CD14-positive monocyte (primary cell): ENCODE measurements around the gene IKBIP. TPM values are rescaled to one million over a fixed set of nuclear protein-coding genes. Genes with fewer than 3 reads are reported as not detected.
A peak's percentile ranks its signal among the peaks of the same experiment; 100 is the strongest.

ENCODE experiments used
- DNase-seq, 3 donors: peaks; one replicate each; pipeline ENCODE4 v3.0.0-alpha.2; 2011 to 2022
- H2AFZ ChIP-seq: 2 replicates; pipeline ENCODE4 v1.6.0; 2012; ENCODE audit warnings: mild to moderate bottlenecking, low read depth, low read length, inconsistent platforms; ENCODE audit not compliant: insufficient read depth, poor library complexity, severe bottlenecking
- H3K27ac ChIP-seq, 2 donors: 1 replicate in 1 of 2; 2 replicates in 1 of 2; pipeline ENCODE4 v1.5.1; 2012 to 2013; ENCODE audit warnings: low read length in 2 of 2, control low read depth in 1 of 2, inconsistent platforms in 1 of 2, low read depth in 1 of 2, mild to moderate bottlenecking in 1 of 2
- H3K27me3 ChIP-seq, 2 donors: one replicate each; pipeline versions ENCODE4 v1.6.0 to v1.6.1; 2011 to 2013; ENCODE audit warnings: low read length in 2 of 2; ENCODE audit not compliant: control insufficient read depth in 2 of 2, insufficient read depth in 2 of 2
- H3K36me3 ChIP-seq, 2 donors: replicated peaks in 1 of 2; 1 replicate in 1 of 2; 2 replicates in 1 of 2; pipeline versions ENCODE4 v1.5.1 to v1.6.1; 2012 to 2013; ENCODE audit warnings: low read length in 2 of 2, control low read depth in 1 of 2, inconsistent platforms in 1 of 2, mild to moderate bottlenecking in 1 of 2; ENCODE audit not compliant: insufficient read depth in 2 of 2, control insufficient read depth in 1 of 2
- H3K4me1 ChIP-seq, 2 donors: 1 replicate in 1 of 2; 2 replicates in 1 of 2; pipeline versions ENCODE4 v1.5.1 to v1.6.1; 2012 to 2013; ENCODE audit warnings: low read length in 2 of 2, control low read depth in 1 of 2, inconsistent platforms in 1 of 2, mild to moderate bottlenecking in 1 of 2, moderate library complexity in 1 of 2; ENCODE audit not compliant: insufficient read depth in 2 of 2, control insufficient read depth in 1 of 2
- H3K4me2 ChIP-seq: replicated peaks from 2 replicates; pipeline ENCODE3; 2012; ENCODE audit warnings: low read length, moderate library complexity, mild to moderate bottlenecking; ENCODE audit not compliant: poor library complexity, severe bottlenecking; ENCODE audit errors: extremely low read depth
- H3K4me3 ChIP-seq, 3 experiments: fragments of 200-600 bp in 1 of 3; sonication (generic) in 1 of 3; replicated peaks in 1 of 3; 1 replicate in 2 of 3; 2 replicates in 1 of 3; pipeline ENCODE4 v1.5.1; 2011 to 2013; ENCODE audit warnings: low read length in 3 of 3, mild to moderate bottlenecking in 3 of 3, control low read depth in 2 of 3, low read depth in 2 of 3, inconsistent platforms in 1 of 3, moderate library complexity in 1 of 3
- H3K79me2 ChIP-seq: 2 replicates; pipeline ENCODE4 v1.6.0; 2012; ENCODE audit warnings: mild to moderate bottlenecking, control low read depth, inconsistent platforms, low read length, moderate library complexity; ENCODE audit not compliant: insufficient read depth
- H3K9ac ChIP-seq: 2 replicates; pipeline ENCODE4 v1.6.0; 2017; ENCODE audit warnings: low read length, mild to moderate bottlenecking; ENCODE audit not compliant: insufficient read depth, poor library complexity, severe bottlenecking
- H3K9me3 ChIP-seq, 2 donors: replicated peaks in 1 of 2; 1 replicate in 1 of 2; 2 replicates in 1 of 2; pipeline versions ENCODE4 v1.5.1 to v1.6.1; 2012 to 2013; ENCODE audit warnings: low read length in 2 of 2, control low read depth in 1 of 2; ENCODE audit not compliant: control insufficient read depth in 1 of 2, insufficient read depth in 1 of 2
- H4K20me1 ChIP-seq: 2 replicates; pipeline ENCODE4 v1.6.0; 2012; ENCODE audit warnings: mild to moderate bottlenecking, low read length, control low read depth, moderate library complexity; ENCODE audit not compliant: insufficient read depth
- H3K27ac Mint-ChIP-seq, 7 donors: one replicate each; pipeline ENCODE4 v1.8.0; 2020; ENCODE audit warnings: mild to moderate bottlenecking in 7 of 7, mixed read lengths in 7 of 7, moderate library complexity in 6 of 7, inconsistent platforms in 2 of 7
- H3K27me3 Mint-ChIP-seq, 3 donors: one replicate each; pipeline ENCODE4 v1.8.0; 2021 to 2022; ENCODE audit warnings: low read depth in 3 of 3, mild to moderate bottlenecking in 3 of 3, mixed read lengths in 3 of 3, moderate library complexity in 3 of 3, inconsistent platforms in 1 of 3
- H3K36me3 Mint-ChIP-seq, 2 donors: one replicate each; pipeline ENCODE4 v1.8.0; 2020; ENCODE audit warnings: mixed read lengths in 2 of 2, inconsistent platforms in 1 of 2, mild to moderate bottlenecking in 1 of 2
- H3K4me1 Mint-ChIP-seq: one replicate; pipeline ENCODE4 v1.8.0; 2020; ENCODE audit warnings: mild to moderate bottlenecking, mixed read lengths
- H3K4me3 Mint-ChIP-seq, 2 donors: one replicate each; pipeline ENCODE4 v1.8.0; 2020; ENCODE audit warnings: mild to moderate bottlenecking in 2 of 2, mixed read lengths in 2 of 2, moderate library complexity in 1 of 2
- H3K9me3 Mint-ChIP-seq, 7 donors: one replicate each; pipeline ENCODE4 v1.8.0; 2020 to 2022; ENCODE audit warnings: mixed read lengths in 7 of 7, mild to moderate bottlenecking in 6 of 7, moderate library complexity in 6 of 7, inconsistent platforms in 2 of 7
- WGBS: methylation state at CpG from one replicate; pipeline ENCODE4 v1.1.5; 2013; ENCODE audit warnings: missing lambda C conversion rate; ENCODE audit not compliant: insufficient coverage; 5-methylcytosine and 5-hydroxymethylcytosine counted together
- intact Hi-C, 2 donors: fragments of 100-400 bp; cut with micrococcal nuclease; formaldehyde crosslinking; loops; one replicate each; pipeline versions ENCODE4 v1.15.0 to v1.15.1; 2023
- polyA plus RNA-seq, 3 donors: library from polyadenylated mRNA; depleted of rRNA in 1 of 3; unstranded in 2 of 3; stranded (reverse) in 1 of 3; fragments of 300-500 nt in 2 of 3; fragments of >200 nt in 1 of 3; fragmentation: Illumina TruSeq in 2 of 3; gene quantifications; 1 replicate in 2 of 3; 2 replicates in 1 of 3; pipeline ENCODE4 v1.2.3, GENCODE V29; 2012 to 2021
- TF ChIP-seq, protein P1 (sequence below): fragments of 200-600 bp; IDR thresholded peaks from one replicate; pipeline ENCODE4 v1.8.0; 2022; ENCODE audit warnings: antibody characterized with exemption, mild to moderate bottlenecking

The IKBIP gene
- polyA plus RNA-seq, 3 donors: 4.6 to 22.1 (median 18.4) TPM

DNA sequence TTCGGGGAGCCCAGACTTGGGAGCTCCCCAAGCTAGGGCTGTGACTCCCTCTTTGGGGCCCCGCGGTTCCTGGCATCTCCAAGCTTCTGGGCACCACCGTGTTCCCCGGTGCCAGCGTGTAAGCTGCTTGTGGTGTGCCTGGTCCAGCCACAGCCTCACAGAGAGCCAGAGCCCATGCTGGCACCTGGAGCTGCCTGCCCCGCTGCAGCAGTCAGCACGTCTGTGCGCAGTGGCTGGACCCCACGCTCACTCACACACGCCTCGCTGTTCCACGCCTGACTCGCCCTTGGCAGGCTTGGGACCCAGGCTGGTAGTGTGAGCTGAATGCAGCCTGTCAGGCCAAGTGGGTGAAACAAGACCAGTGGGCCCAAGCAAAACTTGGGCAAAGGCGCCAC, 35.0 kb upstream of the IKBIP start:
- intact Hi-C loops: no loop called here
- Mint-ChIP-seq H3K4me1 (no peaks in the 10 kb centered on the region), H3K4me3 (no peak overlapping the region), H3K36me3 (peaks cover 81 to 90% of the 10 kb centered on the region in 2 donors), H3K9me3 (no peaks in the 10 kb centered on the region), H3K27me3 (no peaks in the 10 kb centered on the region), H3K27ac (no peak overlapping the region)
- Histone ChIP-seq H3K4me3 (no peak overlapping the region), H3K36me3 (peaks cover 99 to 100% of the 10 kb centered on the region in 2 donors), H3K27ac (no peak overlapping the region), H3K4me2 (no peak overlapping the region), H3K27me3 (no peaks in the 10 kb centered on the region), H3K4me1 (no peaks in the 10 kb centered on the region), H3K9ac (no peak overlapping the region), H4K20me1 (peaks cover 99% of the 10 kb centered on the region), H3K9me3 (no peaks in the 10 kb centered on the region), H2AFZ (no peak overlapping the region), H3K79me2 (peaks cover 31% of the 10 kb centered on the region)
- TF ChIP-seq, protein P1, sequence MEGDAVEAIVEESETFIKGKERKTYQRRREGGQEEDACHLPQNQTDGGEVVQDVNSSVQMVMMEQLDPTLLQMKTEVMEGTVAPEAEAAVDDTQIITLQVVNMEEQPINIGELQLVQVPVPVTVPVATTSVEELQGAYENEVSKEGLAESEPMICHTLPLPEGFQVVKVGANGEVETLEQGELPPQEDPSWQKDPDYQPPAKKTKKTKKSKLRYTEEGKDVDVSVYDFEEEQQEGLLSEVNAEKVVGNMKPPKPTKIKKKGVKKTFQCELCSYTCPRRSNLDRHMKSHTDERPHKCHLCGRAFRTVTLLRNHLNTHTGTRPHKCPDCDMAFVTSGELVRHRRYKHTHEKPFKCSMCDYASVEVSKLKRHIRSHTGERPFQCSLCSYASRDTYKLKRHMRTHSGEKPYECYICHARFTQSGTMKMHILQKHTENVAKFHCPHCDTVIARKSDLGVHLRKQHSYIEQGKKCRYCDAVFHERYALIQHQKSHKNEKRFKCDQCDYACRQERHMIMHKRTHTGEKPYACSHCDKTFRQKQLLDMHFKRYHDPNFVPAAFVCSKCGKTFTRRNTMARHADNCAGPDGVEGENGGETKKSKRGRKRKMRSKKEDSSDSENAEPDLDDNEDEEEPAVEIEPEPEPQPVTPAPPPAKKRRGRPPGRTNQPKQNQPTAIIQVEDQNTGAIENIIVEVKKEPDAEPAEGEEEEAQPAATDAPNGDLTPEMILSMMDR: no peak
- 97% methylated on average over 14 of the region's 15 CpGs for WGBS
- DNase-seq: no peak

DNA sequence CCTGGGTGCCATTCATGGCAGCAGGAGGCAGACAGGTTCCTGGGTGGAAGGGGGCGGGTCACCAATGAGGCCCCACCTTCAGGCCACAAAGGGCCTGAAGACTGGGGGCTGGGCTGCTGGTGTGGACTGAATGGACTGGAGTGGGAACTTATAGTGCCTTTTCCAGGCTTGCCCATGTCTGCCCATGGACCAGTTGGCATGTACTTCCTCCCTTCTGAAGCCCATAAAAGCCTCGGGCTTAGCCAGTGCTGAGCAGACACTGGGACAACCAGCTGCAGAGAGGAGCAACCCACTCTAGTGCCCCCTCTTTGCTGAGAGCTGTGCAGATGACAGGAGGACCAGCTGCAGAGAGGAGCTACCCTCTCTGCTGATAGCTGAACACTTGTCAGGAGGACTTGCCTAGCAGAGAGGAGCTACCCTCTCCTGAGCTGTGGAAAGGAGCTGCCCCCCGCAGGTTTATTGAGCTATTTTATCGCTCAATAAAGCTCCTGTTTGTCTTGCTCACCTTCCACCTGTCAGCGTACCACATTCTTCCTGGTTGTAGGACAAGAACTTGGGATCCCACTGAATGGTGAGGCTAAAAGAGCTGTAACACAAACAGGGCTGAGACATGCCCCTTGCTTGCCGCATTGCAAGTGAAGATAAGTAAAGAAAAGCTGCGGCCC, 34.5 kb upstream of the IKBIP start:
- Mint-ChIP-seq H3K4me3 (no peak overlapping the region), H3K27ac (peak overlapping the region in 2 of 7 donors; percentile 40 to 53), H3K9me3 (no peaks in the 10 kb centered on the region), H3K27me3 (no peaks in the 10 kb centered on the region), H3K36me3 (peaks cover 81 to 88% of the 10 kb centered on the region in 2 donors), H3K4me1 (peaks cover 3% of the 10 kb centered on the region)
- Histone ChIP-seq H3K4me1 (no peaks in the 10 kb centered on the region), H3K9ac (no peak overlapping the region), H3K27ac (no peak overlapping the region), H3K36me3 (peaks cover 99 to 100% of the 10 kb centered on the region in 2 donors), H3K27me3 (no peaks in the 10 kb centered on the region), H2AFZ (no peak overlapping the region), H3K4me2 (no peak overlapping the region), H3K79me2 (peaks cover 35% of the 10 kb centered on the region), H3K9me3 (no peaks in the 10 kb centered on the region), H4K20me1 (peaks cover 99% of the 10 kb centered on the region), H3K4me3 (no peak overlapping the region)
- WGBS: 96% methylated on average over 7 of the region's 7 CpGs
- intact Hi-C loops: no loop called here
- DNase-seq: no peak
- TF ChIP-seq, protein P1: no peak
